ENCODE measurements around the gene TLCD4.
"Not testable (repeated sequence)": the region's sequence is repeated elsewhere in the genome, so short reads cannot be mapped to it uniquely, and the experiment has no call there.

Gene TLCD4

DNA sequence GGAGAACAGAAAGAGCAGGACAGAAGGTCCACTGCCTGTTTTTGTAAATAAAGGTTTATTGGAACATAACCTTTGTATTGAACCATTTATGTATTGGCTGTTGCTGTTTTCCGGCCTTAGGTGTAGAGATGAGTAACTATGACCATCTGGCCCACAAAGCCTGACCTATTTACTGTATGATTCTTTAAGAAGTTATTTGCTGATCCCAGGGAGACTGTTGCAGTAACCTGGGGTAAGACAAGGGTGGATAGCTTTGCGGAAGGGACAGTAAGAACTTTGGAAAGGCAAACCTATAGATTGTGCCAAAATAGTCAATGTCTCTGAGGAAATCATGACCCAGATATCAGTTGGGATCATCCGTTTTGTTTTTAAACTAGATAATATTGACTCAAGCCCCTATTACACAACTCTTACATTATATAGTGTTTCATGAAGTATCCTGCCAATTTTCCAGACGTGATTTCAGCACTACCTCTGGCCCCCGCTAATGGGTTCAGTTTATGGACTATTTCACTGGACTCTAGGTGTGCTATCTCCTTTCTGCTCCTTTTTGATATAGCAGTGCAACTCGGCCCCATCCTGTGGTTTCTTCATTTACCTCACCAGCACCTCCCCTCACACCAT is 20.8 kb upstream of the TLCD4 start:
- no peak for DNase-seq

DNA sequence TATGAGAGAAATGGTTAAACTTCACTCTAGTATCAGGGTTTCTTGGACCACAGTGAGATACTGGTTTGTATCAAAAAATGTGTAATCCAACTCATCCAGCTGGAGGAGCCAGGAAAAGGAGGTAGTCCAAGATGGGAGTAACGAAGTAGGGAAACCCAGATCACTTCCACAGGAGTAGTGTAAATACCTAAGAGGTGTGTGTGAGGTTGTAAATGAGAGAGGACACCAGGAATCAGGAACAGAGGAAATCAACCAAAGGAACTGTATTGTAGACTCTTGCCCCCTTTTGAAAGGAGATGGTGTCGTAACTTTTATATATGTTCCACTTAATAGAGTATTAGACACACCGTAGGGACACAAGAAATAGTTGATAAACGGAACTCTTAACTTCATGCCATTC is 19.7 kb upstream of the TLCD4 start:
- DNase-seq: no peak

DNA sequence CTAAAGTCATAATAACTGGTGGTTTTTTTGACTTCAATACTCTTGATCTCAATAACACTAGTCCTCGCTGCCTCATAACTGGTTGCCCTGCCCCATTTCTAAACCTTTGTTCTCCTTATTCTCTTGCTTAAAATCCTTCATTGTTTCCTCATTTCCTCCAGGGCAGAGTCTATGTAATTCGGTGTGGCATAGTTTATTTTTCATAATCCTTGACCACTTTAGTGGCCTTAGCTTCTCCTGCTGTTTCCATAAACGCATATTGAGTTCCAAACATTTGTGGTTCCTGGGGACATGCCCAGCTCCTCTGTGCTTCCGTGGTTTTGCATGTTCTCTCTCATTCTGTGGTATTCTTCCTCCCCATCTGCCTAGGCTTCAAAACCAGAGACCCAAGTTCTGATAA is 19.0 kb upstream of the TLCD4 start:
- DNase-seq: no peak

DNA sequence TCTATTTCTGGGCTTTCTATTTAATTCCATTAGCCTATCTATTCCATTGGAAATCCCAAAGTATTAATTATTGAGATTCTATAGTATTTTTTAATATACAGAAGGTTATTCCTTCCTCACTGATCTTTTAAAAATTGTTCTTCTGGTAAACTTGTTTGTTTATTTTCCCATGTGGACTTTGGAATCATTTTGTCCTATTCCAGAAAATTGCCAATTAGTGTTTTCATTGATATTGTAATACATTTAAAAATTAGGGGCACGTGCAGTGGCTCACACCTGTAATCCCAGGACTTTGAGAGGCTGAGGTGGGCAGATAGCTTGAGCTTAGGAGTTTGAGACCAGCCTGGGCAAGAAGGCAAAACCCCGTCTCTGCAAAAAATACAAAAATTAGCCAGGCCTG is 8.4 kb upstream of the TLCD4 start:
- no peak for DNase-seq

DNA sequence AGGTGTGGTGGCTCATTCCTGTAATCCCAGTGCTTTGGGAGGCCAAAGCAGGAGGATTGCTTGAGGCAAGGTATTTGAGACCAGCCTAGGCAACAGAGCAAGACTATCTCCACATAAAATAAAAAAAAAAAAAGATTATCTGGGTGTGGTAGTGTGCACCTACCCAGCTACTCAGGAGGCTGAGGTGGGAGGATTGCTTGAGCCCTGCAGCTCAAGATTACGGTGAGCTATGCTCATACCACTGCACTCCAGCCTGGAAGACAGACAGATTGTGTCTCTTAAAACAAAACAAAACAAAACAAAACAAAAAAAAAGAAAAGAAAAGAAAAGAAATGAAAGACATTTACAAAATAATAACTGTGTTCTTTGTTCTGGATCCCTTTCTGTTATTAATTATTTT is 6.1 kb upstream of the TLCD4 start:
- DNase-seq: no peak

DNA sequence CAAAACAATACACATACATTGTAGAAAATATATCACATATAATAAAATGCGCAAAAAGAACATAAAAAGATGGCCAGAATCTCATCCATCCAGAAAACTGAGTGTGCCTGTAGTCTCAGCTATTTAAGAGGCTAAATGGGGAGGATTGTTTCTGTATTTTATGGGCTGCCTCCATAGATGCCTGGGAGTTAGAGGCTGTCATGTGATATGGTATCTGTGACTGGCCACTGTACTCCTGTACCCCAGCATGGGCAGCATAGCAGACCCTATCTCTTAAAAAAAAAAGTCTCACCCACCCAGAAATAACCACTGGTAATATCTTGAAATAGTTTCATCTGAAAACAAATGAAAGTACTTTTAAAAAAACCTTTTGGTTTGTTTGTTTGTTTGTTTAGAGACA is 3.5 kb upstream of the TLCD4 start:
- DNase-seq: no peak

DNA sequence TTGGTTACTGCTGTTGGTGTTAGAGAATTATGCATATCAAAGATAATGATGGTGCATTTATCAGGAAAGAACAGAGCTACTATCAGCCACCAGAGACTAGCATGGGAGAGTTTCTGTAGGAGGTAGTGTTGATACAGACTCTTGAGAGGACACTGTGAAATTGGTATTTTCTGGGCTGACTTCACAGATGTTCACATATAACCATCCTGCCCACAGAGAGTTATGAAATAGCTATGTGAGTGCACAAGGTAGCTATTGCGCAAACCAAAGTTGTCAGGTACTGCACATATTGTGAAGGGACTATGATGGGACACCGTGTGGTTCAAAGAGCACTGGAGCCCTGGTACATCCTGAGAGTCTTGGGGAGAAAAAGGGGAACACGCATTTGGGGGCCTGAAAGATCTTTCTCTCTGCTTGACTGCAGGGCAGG is 1.4 kb upstream of the TLCD4 start:
- no peak for DNase-seq

DNA sequence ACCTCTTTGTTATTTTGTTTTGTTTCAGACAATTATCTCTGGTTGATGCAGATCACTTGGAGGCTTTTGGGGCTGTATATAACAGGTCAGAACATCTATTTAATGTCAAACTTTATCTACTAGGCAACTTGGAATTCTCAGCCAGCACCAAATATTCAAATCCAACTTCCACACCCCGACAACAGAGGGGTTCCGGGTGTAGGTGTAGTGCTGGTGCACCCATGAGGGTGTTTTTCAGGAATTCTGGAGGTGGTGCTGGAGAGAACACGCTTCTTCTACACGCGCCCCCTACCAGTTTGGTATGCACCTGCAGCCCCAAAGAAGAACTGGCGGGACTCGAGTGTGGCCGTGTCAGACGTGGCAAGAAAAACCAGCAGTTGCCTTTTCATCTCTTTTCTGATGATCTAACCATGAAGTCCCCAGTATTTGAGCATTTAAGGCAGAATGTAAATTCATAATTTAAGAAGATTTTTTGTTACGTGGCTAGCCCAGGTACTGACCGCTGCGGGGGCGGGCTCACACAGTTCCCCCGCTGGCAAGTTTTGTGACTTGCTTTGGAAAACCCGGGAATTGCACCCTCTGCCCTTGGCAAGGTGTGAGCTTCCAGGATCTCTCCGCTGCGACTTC is 462 bp upstream of the TLCD4 start:
- DNase-seq: no peak

DNA sequence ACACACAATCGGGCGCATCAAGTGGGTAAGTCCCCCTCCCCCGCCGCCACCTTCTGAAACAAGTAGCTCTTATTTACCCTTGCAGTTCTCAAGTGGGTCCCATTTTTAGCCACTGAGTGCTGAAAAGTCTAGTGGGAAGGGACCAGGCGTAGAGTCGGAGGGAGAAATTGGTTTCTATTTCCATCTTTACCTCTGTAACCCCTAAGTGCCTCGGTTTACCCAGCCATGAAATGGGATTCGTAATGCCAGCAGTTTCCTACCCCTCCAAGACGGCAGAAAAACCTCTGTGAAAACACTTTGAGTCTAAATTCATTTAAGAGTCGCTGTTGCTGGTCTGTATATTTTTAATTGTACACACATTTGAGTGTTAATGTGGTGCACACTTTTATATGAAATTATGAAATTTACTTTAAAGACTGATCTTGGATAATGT is 928 bp downstream of the TLCD4 start:
- no peak for DNase-seq

DNA sequence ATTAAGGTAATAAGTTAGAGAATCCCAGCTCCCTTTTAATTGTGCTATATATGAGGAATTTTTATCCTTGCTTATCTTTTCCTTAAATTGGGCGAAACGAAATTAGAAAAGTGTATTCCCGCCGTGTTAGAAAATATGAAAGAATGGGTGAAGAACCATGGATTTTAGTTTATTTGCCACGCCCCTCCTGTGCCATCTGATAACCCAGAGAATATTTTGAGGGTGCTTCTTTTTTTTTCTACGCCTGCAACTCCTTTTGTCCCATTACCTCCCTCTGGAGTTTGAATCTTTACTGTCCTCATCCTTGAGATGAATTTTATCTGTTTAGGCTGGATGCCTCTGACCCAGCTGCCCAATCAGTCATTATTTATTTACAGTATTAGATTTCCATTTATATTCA is 1.6 kb downstream of the TLCD4 start:
- no peak for DNase-seq

DNA sequence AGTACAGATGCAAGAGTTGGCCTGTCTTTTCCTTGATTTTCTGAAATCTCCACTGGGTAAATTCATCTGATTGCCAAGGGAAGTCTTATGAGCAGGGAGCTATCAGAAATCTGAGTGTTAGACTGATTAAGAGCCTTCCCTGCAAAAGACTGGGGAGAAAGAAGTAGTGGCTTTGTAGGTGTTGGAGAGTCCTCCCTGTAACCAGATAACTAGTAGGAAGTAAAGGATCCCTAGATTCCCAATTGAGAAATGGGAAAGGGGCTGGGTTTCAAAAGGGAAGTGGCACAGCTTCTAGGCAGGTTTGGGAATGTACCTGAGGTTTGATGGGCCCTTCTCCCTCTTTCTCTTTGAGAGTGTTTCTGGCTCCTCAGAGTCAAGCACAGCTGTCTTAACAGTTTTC is 2.1 kb downstream of the TLCD4 start:
- no peak for DNase-seq

DNA sequence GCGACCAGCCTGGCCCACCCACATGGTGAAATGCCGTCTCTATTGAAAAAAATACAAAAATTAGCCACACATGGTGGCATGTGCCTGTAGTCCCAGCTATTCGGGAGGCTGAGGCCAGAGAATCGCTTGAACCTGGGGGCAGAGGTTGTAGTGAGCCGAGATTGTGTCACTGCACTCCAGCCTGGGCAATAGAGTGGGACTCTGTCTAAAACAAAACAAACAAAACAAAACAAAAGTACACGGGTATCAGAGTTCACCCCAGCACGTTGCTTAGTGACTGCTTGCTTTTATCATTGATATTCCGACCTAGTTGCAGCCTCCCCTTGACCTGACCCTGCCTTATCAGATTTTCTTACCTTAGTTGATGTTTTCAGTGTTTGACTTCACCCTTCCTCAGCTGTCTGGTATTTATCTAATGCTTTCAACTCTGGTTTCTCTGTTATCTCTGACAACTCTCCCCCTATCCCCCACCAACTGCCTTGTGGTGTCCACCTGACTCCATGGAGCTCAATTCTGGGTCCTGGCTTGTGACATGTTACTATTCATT is 5.1 kb downstream of the TLCD4 start:
- no peak for DNase-seq

DNA sequence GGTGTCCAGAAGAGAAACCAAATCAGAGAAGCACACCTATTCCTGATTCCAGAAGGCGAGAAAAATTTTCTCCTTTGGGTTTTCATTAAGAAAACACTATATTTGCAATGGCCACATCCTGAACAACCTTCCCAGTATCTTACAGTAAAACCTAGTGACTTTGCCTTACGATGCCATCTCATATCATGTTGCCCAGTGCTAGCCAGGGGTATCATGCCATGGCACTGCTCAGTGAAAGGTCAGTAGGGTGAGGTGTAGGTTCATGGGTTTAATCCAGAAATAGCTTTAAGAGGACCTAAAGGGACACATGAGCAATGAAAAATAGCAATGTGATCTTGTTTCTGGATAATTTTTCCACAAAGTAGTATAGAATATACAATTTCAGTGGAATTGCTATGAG is 7.2 kb downstream of the TLCD4 start:
- DNase-seq: no peak

DNA sequence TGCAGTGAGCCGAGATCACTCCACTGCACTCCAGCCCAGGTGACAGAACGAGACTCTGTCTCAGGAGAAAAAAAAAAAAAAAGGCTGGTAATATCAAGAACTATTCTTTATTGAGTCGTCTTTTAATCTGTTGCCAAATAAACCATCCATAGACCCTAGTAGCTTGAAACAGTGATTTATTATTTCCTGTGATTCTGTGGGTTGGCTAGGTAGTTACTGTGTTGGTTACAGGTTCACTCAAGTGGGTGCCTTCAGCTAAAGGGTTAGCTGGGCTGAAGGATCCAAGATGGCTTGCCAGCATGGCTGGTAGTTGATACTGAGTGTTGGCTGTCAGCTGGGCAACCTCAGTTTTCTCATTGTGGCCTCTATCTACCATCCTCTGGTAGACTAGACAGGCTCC is 9.2 kb downstream of the TLCD4 start:
- DNase-seq: no peak

DNA sequence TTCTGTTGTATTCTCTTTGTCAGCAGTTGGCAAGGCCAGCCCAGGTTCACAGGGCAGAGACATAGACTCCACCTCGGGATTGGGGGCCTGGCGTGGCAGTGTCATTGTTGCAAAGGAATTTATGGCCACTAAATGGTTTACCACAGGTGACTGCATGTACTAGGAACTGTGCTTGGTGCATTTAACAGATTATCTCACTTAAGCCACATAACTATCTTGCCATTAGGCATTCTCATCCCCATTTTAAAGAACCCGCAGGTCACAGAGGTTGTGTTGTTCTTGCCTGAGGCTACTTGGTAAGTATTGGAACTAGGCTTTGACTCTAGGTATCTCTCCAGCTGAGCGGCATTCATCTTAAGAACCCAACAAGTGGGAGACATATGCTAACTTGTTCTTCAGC is 9.7 kb downstream of the TLCD4 start:
- DNase-seq: no peak

DNA sequence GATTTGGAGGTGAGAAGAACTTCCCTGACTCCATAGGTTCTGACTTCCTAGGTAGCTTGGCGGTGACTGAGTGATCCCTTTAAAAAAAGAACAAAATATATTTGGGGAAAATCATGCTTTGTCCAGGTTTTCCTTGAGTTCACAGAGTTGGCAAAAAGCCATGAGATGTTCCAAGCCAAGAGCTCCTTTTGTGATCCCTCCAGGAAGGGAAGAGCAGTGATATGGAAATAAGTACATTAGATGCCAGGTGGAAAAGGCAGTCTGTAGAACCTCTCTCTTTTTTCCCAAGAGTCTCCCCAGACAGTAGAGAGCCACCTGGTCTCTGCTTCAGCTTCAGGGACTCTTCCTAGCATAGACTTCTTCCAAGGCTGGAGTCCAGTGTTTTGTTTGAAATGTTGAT is 10.2 kb downstream of the TLCD4 start:
- DNase-seq: no peak

DNA sequence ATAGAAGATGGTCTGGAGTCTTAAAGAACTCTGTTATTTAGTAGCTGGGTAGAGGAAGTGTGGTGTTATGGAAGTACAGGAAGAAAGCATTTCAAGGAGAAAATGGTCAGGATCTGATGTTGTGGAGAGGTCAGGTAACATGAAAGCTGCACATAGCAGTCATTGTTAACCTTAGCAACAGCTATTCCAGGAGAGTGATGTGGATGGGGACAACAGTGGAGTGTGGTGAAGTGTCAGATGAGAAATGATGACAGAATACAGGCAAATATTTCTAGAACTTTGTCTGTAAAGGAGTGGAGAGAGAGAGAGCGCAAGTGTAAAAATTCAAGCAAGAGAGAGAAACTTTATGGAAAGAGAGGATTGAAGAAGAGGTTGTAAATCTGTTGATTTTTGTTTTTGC is 15.6 kb downstream of the TLCD4 start:
- DNase-seq: no peak

DNA sequence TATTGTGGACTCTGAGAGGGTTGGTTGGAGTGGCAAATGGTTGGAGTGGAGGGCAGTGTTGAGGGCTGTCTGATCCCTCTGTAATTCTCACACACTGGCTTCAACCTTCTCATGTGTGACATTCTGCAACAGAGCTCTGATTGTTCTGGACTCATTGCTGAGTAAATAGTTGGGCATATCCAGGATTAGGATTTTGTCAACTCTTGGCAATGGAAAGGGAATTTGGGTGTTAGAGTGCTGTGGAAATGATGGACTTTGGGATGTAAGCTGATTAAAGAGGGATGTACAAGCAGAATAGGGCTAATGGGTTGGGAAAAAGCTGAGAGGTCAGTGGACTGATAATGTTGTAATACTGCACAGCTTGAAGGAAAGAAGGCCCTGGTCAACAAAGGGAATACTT is 16.5 kb downstream of the TLCD4 start:
- no peak for DNase-seq

DNA sequence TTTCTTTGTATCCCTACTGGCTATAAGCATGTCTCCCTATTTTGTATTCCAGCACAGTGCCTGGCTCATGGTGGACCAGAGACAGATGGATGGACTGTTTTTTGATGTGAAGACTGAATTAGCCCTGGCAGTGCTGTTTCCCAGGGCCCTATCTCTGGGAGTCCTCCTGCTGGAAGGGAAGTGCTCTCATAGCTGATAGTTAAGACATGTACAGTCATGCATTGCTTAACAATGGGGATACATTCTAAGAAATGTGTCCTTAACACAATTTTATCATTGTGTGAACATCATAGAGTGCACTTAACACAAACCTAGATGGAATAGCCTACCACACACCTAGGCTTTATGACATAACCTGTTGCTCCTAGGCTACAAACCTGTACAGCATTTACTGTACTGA is 21.1 kb downstream of the TLCD4 start:
- no peak for DNase-seq

DNA sequence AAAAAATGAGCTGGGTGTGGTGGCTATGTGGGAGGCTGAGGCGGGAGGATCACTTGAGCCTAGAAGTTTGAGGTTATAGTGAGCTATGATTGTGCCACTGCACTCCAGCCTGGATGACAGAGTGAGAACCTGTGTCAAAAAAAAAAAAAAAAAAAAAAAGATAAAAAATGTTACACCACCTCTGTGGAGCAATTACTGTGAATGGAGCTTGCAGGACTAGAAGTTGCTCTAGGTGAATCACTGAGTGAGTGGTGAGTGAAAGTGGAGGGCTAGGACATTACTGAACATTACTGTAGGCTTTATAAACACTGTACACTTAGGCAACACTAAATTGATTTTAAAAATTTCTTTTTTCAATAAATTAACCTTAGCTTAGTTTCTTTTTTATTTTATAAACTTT is 21.9 kb downstream of the TLCD4 start:
- no peak for DNase-seq

DNA sequence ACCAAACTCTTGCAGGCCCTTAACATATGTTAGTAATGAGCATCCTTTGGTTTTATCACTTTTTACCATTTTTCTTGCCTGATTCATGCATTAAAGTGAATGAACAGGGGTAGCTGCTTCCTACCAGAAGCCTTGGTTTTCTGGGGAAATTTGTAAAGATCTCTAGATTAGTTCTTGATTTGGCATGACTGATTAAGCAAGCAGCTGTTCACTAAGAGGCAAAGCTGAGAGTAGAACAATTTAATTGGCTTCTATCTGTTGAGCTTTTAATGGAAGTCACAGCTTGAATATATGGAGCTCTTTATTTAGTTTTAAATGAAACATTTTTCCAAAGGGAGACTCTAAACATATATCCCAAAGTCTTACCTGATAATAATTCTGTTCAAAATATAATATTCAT is 23.6 kb downstream of the TLCD4 start:
- no peak for DNase-seq

DNA sequence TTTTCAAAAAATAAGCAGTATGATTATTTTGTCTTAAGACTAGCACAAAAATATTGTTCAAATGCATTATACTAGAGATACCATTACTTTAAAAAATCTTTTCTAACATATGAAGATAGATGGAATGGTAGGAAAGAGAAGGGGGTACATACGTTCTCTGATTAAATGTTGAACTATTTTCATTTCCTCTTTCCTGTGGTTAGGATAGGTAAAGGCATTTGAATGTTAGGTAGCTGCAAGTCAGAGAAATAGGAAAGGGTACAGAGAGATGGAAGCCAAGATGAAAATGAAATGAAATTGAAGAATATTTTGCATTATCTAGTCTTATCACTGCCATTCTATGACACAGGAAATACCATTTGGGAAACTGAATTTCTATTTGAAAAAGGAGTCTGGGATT is 28.3 kb downstream of the TLCD4 start:
- DNase-seq: no peak

DNA sequence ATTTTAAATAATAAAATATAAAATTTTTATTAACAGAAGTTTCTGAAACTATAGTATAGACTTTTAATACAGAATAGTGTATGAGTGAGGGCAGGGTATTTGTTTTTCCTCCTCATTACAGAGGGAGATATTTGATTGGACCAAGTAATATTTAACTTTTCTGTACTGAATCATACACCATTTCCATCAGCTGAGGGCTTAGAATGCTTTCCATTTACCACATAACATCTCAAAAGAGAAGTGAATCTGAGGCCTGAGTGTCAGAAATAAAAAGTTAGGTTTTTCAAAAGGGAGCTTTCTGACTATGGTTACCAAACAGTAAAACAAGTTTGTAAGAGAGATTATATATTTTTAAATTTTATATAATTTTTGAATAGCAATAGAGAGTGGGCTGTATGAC is 29.5 kb downstream of the TLCD4 start:
- no peak for DNase-seq

DNA sequence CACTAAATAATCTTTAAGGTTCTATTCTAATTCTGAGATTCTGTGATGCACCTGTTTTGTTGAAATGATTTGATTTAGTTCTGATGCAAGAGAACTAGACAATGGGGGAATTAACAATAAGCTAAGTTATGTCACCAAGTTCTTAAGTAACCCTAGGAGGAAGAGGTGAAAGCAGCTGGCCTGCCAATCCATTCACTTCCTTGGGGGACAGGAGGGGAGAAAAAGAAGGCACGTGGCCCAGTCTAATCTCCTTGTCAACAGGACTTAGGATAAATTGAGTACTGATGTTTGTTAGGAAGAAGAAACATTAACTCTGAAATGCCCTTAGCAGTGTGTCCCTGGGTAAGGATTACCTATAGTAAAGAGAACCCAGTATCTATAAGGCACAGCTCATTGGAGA is 36.9 kb downstream of the TLCD4 start:
- DNase-seq: no peak

DNA sequence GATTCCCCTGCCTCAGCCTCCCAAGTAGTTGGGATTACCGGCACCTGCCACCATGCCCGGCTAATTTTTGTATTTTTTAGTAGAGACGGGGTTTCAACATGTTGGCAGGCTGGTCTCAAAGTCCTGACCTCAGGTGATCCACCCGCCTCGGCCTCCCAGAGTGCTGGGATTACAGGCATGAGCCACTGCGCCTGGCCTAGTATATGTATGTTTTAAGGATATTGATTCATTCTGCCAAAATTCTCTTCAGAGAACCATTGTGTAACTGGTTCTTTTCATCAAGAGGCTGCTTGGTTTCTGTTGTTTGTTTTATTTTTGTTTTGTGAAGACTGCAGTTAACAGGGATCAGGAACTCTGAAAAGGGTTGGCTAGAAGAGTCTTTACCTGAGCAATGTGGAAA is 48.4 kb downstream of the TLCD4 start:
- DNase-seq: not testable (repeated sequence)

Measured in GOT3 (cell line).